WTC11 (cell line): ENCODE results near the gene ZPR1. TPM values are rescaled to one million over a fixed set of nuclear protein-coding genes. Genes with fewer than 3 reads are reported as not detected.

ENCODE experiments used
- ATAC-seq: fragments of 200-7000 bp; cut with Tn5 transposase; 2 replicates; pipeline ENCODE4 v1.10.0; 2021; ENCODE audit warnings: mild to moderate bottlenecking, moderate library complexity
- CTCF ChIA-PET: fragments of 300-600 bp; sonication (Branson Sonifier 250); formaldehyde crosslinking; loops from one replicate; lab custom pipeline; 2021; ENCODE audit warnings: antibody characterized with exemption; lab: Charles Lee
- POLR2A ChIA-PET: fragments of 350-600 bp; sonication (Branson Sonifier 250); formaldehyde crosslinking; loops from one replicate; lab custom pipeline; 2021; ENCODE audit warnings: antibody characterized with exemption; lab: Charles Lee
- DNase-seq: peaks from one replicate; pipeline ENCODE4 v3.0.0; 2021; ENCODE audit warnings: low spot score
- H3K27ac Mint-ChIP-seq: 2 replicates; pipeline ENCODE4 v1.8.0; 2021; ENCODE audit warnings: mixed read lengths
- H3K27me3 Mint-ChIP-seq: 2 replicates; pipeline ENCODE4 v1.8.0; 2021; ENCODE audit warnings: low read depth, mild to moderate bottlenecking, moderate library complexity, mixed read lengths
- H3K36me3 Mint-ChIP-seq: 2 replicates; pipeline ENCODE4 v1.8.0; 2021; ENCODE audit warnings: mixed read lengths
- H3K4me1 Mint-ChIP-seq: 2 replicates; pipeline ENCODE4 v1.8.0; 2022; ENCODE audit warnings: mixed read lengths
- H3K4me3 Mint-ChIP-seq: 2 replicates; pipeline ENCODE4 v1.8.0; 2021; ENCODE audit warnings: mild to moderate bottlenecking, moderate library complexity, mixed read lengths
- H3K9me3 Mint-ChIP-seq: 2 replicates; pipeline ENCODE4 v1.8.0; 2021; ENCODE audit warnings: mixed read lengths
- EMX1 ChIP-seq: fragments of 250-450 bp; sonication (Bioruptor Pico); IDR thresholded peaks from 2 replicates; pipeline ENCODE4 v1.8.0; 2021; ENCODE audit warnings: mild to moderate bottlenecking
- SMAD3 ChIP-seq: sonication (generic); formaldehyde crosslinking; IDR thresholded peaks from 2 replicates; pipeline ENCODE4 v1.8.0; 2022; ENCODE audit warnings: missing genetic modification reagents, mild to moderate bottlenecking, borderline replicate concordance
- SOX15 ChIP-seq: fragments of 250-450 bp; sonication (Bioruptor Pico); IDR thresholded peaks from 2 replicates; pipeline ENCODE4 v1.9.0; 2021; ENCODE audit warnings: mild to moderate bottlenecking
- TCF7 ChIP-seq: sonication (generic); formaldehyde crosslinking; IDR thresholded peaks from 2 replicates; pipeline ENCODE4 v1.8.0; 2022; ENCODE audit warnings: mild to moderate bottlenecking, low read depth, missing genetic modification reagents, moderate library complexity
- ZNF121 ChIP-seq: sonication (generic); formaldehyde crosslinking; IDR thresholded peaks from 2 replicates; pipeline ENCODE4 v1.8.0; 2023; ENCODE audit warnings: missing genetic modification reagents
- ZNF317 ChIP-seq: sonication (generic); formaldehyde crosslinking; IDR thresholded peaks from 2 replicates; pipeline ENCODE4 v1.8.1; 2023; ENCODE audit warnings: low read depth, mild to moderate bottlenecking, moderate library complexity, missing genetic modification reagents, borderline replicate concordance
- total RNA-seq: library from RNA; stranded (reverse); gene quantifications from 3 replicates; pipeline ENCODE4 v1.2.3, GENCODE V29; 2021
- TF ChIP-seq, protein P1 (sequence below): sonication (generic); formaldehyde crosslinking; IDR thresholded peaks from 2 replicates; pipeline ENCODE4 v1.8.0; 2023; ENCODE audit warnings: missing genetic modification reagents, mild to moderate bottlenecking, borderline replicate concordance
- TF ChIP-seq, protein P2 (sequence below): fragments of 250-450 bp; sonication (Bioruptor Pico); IDR thresholded peaks from 2 replicates; pipeline ENCODE4 v1.9.0; 2021; ENCODE audit warnings: mild to moderate bottlenecking
- TF ChIP-seq, protein P3 (sequence below): sonication (generic); formaldehyde crosslinking; IDR thresholded peaks from 2 replicates; pipeline ENCODE4 v1.8.1; 2022; ENCODE audit warnings: low read depth, mild to moderate bottlenecking, moderate library complexity, missing genetic modification reagents, borderline replicate concordance
- TF ChIP-seq, protein P4 (sequence below): sonication (generic); formaldehyde crosslinking; IDR thresholded peaks from 2 replicates; pipeline ENCODE4 v1.8.1; 2023; ENCODE audit warnings: mild to moderate bottlenecking, moderate library complexity, missing genetic modification reagents
- TF ChIP-seq, protein P5 (sequence below): fragments of 250-450 bp; sonication (Bioruptor Pico); conservative IDR thresholded peaks from 2 replicates; pipeline ENCODE4 v1.9.0; 2021; ENCODE audit warnings: mild to moderate bottlenecking
- TF ChIP-seq, protein P6 (sequence below): fragments of 250-450 bp; sonication (Bioruptor Pico); IDR thresholded peaks from 2 replicates; pipeline ENCODE4 v1.8.0; 2021; ENCODE audit warnings: mild to moderate bottlenecking
- TF ChIP-seq, protein P7 (sequence below): fragments of 250-450 bp; sonication (Bioruptor Pico); IDR thresholded peaks from 2 replicates; pipeline ENCODE4 v2.1.2; 2022; ENCODE audit warnings: mild to moderate bottlenecking, moderate library complexity

ZPR1 gene
- total RNA-seq, 1 experiment from 2014 or later = 59.6 TPM

DNA sequence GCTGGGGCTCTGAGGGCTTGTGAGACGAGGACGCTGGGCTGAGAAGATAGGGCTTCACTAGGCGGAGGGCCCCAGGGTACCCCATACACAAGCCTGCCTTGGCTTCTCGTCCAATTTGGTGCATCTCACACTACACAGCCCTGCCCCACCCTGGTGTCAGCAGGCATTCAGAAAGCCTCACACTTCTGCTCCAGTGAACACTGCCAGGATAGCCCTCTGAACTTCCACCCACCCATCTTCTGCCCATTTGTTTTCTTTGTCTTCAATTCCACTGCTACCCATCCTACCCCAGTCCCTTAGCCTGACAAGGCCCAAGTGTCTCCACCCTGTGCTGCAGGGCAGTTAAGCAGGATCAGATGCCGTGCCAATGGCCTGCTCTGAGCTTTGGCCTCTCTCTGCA is 13.2 kb downstream of the ZPR1 start:
- H3K27ac Mint-ChIP-seq = no peak overlapping the region; the same call in 1 of the 2 replicates
- TF ChIP-seq, protein P1, sequence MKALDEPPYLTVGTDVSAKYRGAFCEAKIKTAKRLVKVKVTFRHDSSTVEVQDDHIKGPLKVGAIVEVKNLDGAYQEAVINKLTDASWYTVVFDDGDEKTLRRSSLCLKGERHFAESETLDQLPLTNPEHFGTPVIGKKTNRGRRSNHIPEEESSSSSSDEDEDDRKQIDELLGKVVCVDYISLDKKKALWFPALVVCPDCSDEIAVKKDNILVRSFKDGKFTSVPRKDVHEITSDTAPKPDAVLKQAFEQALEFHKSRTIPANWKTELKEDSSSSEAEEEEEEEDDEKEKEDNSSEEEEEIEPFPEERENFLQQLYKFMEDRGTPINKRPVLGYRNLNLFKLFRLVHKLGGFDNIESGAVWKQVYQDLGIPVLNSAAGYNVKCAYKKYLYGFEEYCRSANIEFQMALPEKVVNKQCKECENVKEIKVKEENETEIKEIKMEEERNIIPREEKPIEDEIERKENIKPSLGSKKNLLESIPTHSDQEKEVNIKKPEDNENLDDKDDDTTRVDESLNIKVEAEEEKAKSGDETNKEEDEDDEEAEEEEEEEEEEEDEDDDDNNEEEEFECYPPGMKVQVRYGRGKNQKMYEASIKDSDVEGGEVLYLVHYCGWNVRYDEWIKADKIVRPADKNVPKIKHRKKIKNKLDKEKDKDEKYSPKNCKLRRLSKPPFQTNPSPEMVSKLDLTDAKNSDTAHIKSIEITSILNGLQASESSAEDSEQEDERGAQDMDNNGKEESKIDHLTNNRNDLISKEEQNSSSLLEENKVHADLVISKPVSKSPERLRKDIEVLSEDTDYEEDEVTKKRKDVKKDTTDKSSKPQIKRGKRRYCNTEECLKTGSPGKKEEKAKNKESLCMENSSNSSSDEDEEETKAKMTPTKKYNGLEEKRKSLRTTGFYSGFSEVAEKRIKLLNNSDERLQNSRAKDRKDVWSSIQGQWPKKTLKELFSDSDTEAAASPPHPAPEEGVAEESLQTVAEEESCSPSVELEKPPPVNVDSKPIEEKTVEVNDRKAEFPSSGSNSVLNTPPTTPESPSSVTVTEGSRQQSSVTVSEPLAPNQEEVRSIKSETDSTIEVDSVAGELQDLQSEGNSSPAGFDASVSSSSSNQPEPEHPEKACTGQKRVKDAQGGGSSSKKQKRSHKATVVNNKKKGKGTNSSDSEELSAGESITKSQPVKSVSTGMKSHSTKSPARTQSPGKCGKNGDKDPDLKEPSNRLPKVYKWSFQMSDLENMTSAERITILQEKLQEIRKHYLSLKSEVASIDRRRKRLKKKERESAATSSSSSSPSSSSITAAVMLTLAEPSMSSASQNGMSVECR (CRISPR knock-in tag) = no peak
- TF ChIP-seq SMAD3 (CRISPR knock-in tag) = no peak
- TF ChIP-seq, protein P2, sequence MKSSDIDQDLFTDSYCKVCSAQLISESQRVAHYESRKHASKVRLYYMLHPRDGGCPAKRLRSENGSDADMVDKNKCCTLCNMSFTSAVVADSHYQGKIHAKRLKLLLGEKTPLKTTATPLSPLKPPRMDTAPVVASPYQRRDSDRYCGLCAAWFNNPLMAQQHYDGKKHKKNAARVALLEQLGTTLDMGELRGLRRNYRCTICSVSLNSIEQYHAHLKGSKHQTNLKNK (CRISPR knock-in tag) = no peak
- TF ChIP-seq, protein P3, sequence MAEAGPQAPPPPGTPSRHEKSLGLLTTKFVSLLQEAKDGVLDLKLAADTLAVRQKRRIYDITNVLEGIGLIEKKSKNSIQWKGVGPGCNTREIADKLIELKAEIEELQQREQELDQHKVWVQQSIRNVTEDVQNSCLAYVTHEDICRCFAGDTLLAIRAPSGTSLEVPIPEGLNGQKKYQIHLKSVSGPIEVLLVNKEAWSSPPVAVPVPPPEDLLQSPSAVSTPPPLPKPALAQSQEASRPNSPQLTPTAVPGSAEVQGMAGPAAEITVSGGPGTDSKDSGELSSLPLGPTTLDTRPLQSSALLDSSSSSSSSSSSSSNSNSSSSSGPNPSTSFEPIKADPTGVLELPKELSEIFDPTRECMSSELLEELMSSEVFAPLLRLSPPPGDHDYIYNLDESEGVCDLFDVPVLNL (CRISPR knock-in tag) = no peak
- TF ChIP-seq ZNF121 (CRISPR knock-in tag) = no peak
- TF ChIP-seq, protein P4, sequence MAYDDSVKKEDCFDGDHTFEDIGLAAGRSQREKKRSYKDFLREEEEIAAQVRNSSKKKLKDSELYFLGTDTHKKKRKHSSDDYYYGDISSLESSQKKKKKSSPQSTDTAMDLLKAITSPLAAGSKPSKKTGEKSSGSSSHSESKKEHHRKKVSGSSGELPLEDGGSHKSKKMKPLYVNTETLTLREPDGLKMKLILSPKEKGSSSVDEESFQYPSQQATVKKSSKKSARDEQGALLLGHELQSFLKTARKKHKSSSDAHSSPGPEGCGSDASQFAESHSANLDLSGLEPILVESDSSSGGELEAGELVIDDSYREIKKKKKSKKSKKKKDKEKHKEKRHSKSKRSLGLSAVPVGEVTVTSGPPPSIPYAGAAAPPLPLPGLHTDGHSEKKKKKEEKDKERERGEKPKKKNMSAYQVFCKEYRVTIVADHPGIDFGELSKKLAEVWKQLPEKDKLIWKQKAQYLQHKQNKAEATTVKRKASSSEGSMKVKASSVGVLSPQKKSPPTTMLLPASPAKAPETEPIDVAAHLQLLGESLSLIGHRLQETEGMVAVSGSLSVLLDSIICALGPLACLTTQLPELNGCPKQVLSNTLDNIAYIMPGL = no peak
- TF ChIP-seq, protein P5, sequence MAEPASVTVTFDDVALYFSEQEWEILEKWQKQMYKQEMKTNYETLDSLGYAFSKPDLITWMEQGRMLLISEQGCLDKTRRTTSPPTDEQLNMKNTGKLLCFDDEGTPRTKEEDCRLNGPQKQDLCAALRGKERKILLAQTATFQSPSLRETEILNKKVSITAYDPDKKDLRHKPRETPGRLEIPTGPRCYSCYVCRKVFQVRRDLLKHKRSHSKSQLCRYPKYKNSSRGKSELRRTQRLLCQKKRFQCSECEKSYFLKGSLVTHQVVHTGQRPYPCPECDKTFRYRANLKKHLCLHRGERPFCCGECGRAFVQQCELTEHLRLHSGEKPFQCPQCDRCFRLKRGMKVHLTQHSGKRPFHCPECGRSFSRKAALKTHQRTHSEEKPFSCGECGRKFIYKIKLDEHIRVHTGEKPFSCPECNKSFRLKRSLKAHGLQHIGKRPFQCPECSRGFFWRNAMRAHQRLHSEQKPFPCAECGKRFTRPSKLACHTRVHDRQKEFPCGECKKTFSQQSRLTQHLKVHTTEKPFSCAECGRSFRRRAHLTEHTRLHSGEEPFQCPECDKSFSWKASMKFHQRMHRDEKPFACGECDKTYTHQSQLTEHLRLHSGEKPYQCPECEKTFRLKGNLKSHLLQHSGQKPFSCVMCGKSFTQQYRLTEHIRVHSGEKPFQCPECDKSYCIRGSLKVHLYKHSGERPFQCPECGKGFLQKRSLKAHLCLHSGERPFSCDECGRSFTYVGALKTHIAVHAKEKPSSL = no peak
- no peak for TF ChIP-seq EMX1 (CRISPR knock-in tag)
- no peak for TF ChIP-seq TCF7 (CRISPR knock-in tag)
- TF ChIP-seq SOX15 (CRISPR knock-in tag) = no peak
- TF ChIP-seq ZNF317 (CRISPR knock-in tag) = no peak
- TF ChIP-seq, protein P6, sequence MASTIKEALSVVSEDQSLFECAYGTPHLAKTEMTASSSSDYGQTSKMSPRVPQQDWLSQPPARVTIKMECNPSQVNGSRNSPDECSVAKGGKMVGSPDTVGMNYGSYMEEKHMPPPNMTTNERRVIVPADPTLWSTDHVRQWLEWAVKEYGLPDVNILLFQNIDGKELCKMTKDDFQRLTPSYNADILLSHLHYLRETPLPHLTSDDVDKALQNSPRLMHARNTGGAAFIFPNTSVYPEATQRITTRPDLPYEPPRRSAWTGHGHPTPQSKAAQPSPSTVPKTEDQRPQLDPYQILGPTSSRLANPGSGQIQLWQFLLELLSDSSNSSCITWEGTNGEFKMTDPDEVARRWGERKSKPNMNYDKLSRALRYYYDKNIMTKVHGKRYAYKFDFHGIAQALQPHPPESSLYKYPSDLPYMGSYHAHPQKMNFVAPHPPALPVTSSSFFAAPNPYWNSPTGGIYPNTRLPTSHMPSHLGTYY = no peak
- TF ChIP-seq, protein P7, sequence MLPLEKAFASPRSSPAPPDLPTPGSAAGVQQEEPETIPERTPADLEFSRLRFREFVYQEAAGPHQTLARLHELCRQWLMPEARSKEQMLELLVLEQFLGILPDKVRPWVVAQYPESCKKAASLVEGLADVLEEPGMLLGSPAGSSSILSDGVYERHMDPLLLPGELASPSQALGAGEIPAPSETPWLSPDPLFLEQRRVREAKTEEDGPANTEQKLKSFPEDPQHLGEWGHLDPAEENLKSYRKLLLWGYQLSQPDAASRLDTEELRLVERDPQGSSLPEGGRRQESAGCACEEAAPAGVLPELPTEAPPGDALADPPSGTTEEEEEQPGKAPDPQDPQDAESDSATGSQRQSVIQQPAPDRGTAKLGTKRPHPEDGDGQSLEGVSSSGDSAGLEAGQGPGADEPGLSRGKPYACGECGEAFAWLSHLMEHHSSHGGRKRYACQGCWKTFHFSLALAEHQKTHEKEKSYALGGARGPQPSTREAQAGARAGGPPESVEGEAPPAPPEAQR (CRISPR knock-in tag) = no peak

More for the DNA sequence above, 13.2 kb downstream of the ZPR1 start:
- Mint-ChIP-seq H3K9me3 (no peaks in the 10 kb centered on the region), H3K4me1 (peaks cover 22% of the 10 kb centered on the region), H3K4me3 (no peak overlapping the region; the same call in 1 of the 2 replicates), H3K27me3 (no peaks in the 10 kb centered on the region), H3K36me3 (peaks cover 38% of the 10 kb centered on the region)
- no peak for DNase-seq
- POLR2A ChIA-PET = no interaction called here
- no peak for ATAC-seq
- CTCF ChIA-PET = interaction anchor here (0.5 to 2.6 kb wide), 2 partner anchors 16 to 36 kb away, joined by 3 to 12 read pairs; partner anchors contain the start of gene APOA5
